Heart right ventricle (tissue), 16 donors: ENCODE results near the gene NFE2. TPM values are rescaled to one million over a fixed set of nuclear protein-coding genes. Genes with fewer than 3 reads are reported as not detected.

Experiments used
- ATAC-seq, 8 donors: fragments of 200-7000 bp; cut with Tn5 transposase; one replicate each; pipeline ENCODE4 v1.9.1; 2020; ENCODE audit warnings: mild to moderate bottlenecking in 8 of 8, moderate library complexity in 8 of 8, moderate number of reproducible peaks in 1 of 8
- DNase-seq, 2 donors: peaks; one replicate each; pipeline ENCODE4 v3.0.0-alpha.2; 2020
- H3K27ac ChIP-seq, 10 donors: fragments of 200-600 bp; sonication (generic) in 2 of 10; one replicate each; pipeline versions ENCODE4 v1.5.0 to v1.8.0; 2020 to 2022; ENCODE audit warnings: mild to moderate bottlenecking in 3 of 10
- H3K27me3 ChIP-seq, 7 donors: fragments of 200-600 bp; one replicate each; pipeline ENCODE4 v1.8.0; 2021 to 2022; ENCODE audit warnings: mild to moderate bottlenecking in 2 of 7
- H3K36me3 ChIP-seq, 9 donors: fragments of 200-600 bp; sonication (generic) in 1 of 9; one replicate each; pipeline versions ENCODE4 v1.5.0 to v1.8.0; 2020 to 2022; ENCODE audit warnings: mild to moderate bottlenecking in 2 of 9
- H3K4me1 ChIP-seq, 9 donors: fragments of 200-600 bp; sonication (generic) in 1 of 9; one replicate each; pipeline versions ENCODE4 v1.5.0 to v1.8.0; 2020 to 2022; ENCODE audit warnings: mild to moderate bottlenecking in 4 of 9
- H3K4me3 ChIP-seq, 10 donors: fragments of 200-600 bp; sonication (generic) in 2 of 10; one replicate each; pipeline versions ENCODE4 v1.5.0 to v1.8.0; 2020 to 2022; ENCODE audit warnings: mild to moderate bottlenecking in 7 of 10, moderate library complexity in 2 of 10
- H3K9me3 ChIP-seq, 11 donors: fragments of 200-600 bp in 10 of 11; sonication (generic) in 2 of 11; one replicate each; pipeline versions ENCODE4 v1.5.0 to v1.8.0; 2013 to 2022; ENCODE audit warnings: mild to moderate bottlenecking in 2 of 11, control low read depth in 1 of 11, moderate library complexity in 1 of 11
- CTCF ChIP-seq, 9 donors: fragments of 200-600 bp; sonication (generic) in 2 of 9; IDR thresholded peaks; one replicate each; pipeline versions ENCODE4 v1.5.0 to v1.8.0; 2021 to 2022; ENCODE audit warnings: antibody characterized with exemption in 9 of 9, mild to moderate bottlenecking in 5 of 9, moderate library complexity in 1 of 9
- WGBS, 2 donors: extraction: QIAGEN DNeasy Blood & Tissue Kit; methylation state at CpG; one replicate each; pipeline ENCODE4 v1.1.7; 2013; ENCODE audit warnings: inconsistent platforms in 1 of 2; 5-methylcytosine and 5-hydroxymethylcytosine counted together
- intact Hi-C, 10 donors: fragments of 100-400 bp; cut with DNase I; formaldehyde crosslinking; loops; one replicate each; pipeline versions ENCODE4 v1.11.1 to v1.14.2; 2022
- polyA plus RNA-seq, 2 donors: library from polyadenylated mRNA; stranded (reverse); fragments of 200-250 nt; gene quantifications; one replicate each; pipeline ENCODE4 v1.2.3, GENCODE V29; 2013
- total RNA-seq, 10 donors: library from RNA; stranded (reverse); fragmentation: NEBNext Ultra II Directional in 3 of 10; extraction: Animal tissue kit (Norgen Biotek cat#: 25700) in 3 of 10; gene quantifications; one replicate each; pipeline versions ENCODE4 v1.2.1 to v1.2.4, GENCODE V29; 2021 to 2023
- donor health status: Arrhythmogenic right ventricular cardiomyopathy.
- donor health status: ischemic (EF 13 %, LVEDD 7.1; RV severe dilation, severe dysfunction).
- donor health status: healthy with polysubstance abuse.
- donor health status: DM: no; HTN: yes; CAD: no.
- donor health status: DM: no; HTN: no; CAD: no.
- donor health status: ischemic (EF 25% LVEDD 6.9; RV normal size, moderate dysfunction).
- donor health status: ischemic (EF 25% LVEDD 5.7; RV mildly dilated, moderate dysfunction).
- donor health status: healthy.
- donor health status: DM: yes; HTN: yes; CAD: no.
- donor health status: Ischemic cardiomyopathy.
- donor health status: ischemic (EF 35%, LVEDD 5.7; RV mildly dilated, moderate dysfunction).
- donor health status: nonischemic (EF 11% LVEDD 7.7; RV severe dilation, severe dysfunction).
- donor health status: DM: yes; HTN: yes; CAD: no.
- donor health status: PGD.
- donor health status: ischemic (EF 29% LVEDD 5.4; RV normal size, mild dysfunction).
- donor health status: nonischemic (EF 23%, LVEDD 6.1; RV moderate dilation, normal function).

NFE2 gene
- total and polyA plus RNA-seq, 12 donors, result 0.17 to 1.4 (median 0.50) TPM; not detected in 2

GRCh38 chr12:54265364-54265812, 35.4 kb downstream of the NFE2 start:
- peaks cover 0 to 28% (median 23%) of the 10 kb centered on the region in 9 donors for H3K4me1 ChIP-seq
- no peak for ATAC-seq
- no peak for TF ChIP-seq CTCF (IDR thresholded peaks at IDR 0.05)
- H3K9me3 ChIP-seq, result no peaks in the 10 kb centered on the region
- 91 to 95% methylated on average over 4 of the region's 4 CpGs for WGBS, 2 donors
- no peaks in the 10 kb centered on the region for H3K27me3 ChIP-seq
- H3K27ac ChIP-seq, result no peak overlapping the region
- no peak overlapping the region for H3K4me3 ChIP-seq
- DNase-seq, result no peak
- peaks cover 0 to 5% (median 0%) of the 10 kb centered on the region in 9 donors for H3K36me3 ChIP-seq
- intact Hi-C loops, result no loop called here

GRCh38 chr12:54262403-54262925, 38.4 kb downstream of the NFE2 start:
- DNase-seq (no peak), ATAC-seq (no peak)
- TF ChIP-seq CTCF (IDR thresholded peaks at IDR 0.05), result no peak
- Histone ChIP-seq H3K9me3 (no peaks in the 10 kb centered on the region), H3K36me3 (peaks cover 0 to 4% (median 0%) of the 10 kb centered on the region in 9 donors), H3K4me3 (no peak overlapping the region), H3K27me3 (no peaks in the 10 kb centered on the region), H3K4me1 (peaks cover 7 to 57% (median 47%) of the 10 kb centered on the region in 9 donors), H3K27ac (peak overlapping the region in 8 of 10 donors; percentile 15 to 93 (median 42))
- intact Hi-C loops, result no loop called here
- WGBS, 2 donors, result 28 to 31% methylated on average over 4 of the region's 4 CpGs

- intact Hi-C loops, result loop anchor here in 1 of 10 donors (2.0 kb wide), 1 partner anchor 17 kb away; no protein-coding TSS in a partner anchor
- peak overlapping the region in 8 of 10 donors; percentile 15 to 93 (median 42) for H3K27ac ChIP-seq
- ATAC-seq, result no peak
- 34 to 37% methylated on average over 5 of the region's 5 CpGs for WGBS, 2 donors
- H3K4me3 ChIP-seq, result no peak overlapping the region
- TF ChIP-seq CTCF (IDR thresholded peaks at IDR 0.05), result no peak
- no peak for DNase-seq
- peaks cover 7 to 59% (median 47%) of the 10 kb centered on the region in 9 donors for H3K4me1 ChIP-seq
- H3K36me3 ChIP-seq, result peaks cover 0 to 9% (median 2%) of the 10 kb centered on the region in 9 donors
- no peaks in the 10 kb centered on the region for H3K27me3 ChIP-seq
- no peaks in the 10 kb centered on the region for H3K9me3 ChIP-seq
Measured at GRCh38 chr12:54261815-54262402, 38.9 kb downstream of the NFE2 start.

- intact Hi-C loops, result loop anchor here in 5 of 10 donors (1.0 to 10.0 kb wide), 4 partner anchors 17 to 105 kb away; partner anchors contain the start of genes GPR84 (in 5 of the 5), CBX5 (in 1 of the 5) and HNRNPA1 (in 1 of the 5)
- ATAC-seq (peak; percentile 89 to 97 (median 95)), DNase-seq (peak; percentile 60 to 82)
- Histone ChIP-seq H3K36me3 (peaks cover 0 to 34% (median 8%) of the 10 kb centered on the region in 9 donors), H3K4me3 (peak overlapping the region; percentile 19 to 65 (median 51)), H3K27ac (peak overlapping the region; percentile 66 to 93 (median 80)), H3K27me3 (no peaks in the 10 kb centered on the region), H3K9me3 (no peaks in the 10 kb centered on the region), H3K4me1 (peaks cover 7 to 61% (median 47%) of the 10 kb centered on the region in 9 donors)
- WGBS, 2 donors, result 6% methylated on average over 11 of the region's 11 CpGs
- no peak for TF ChIP-seq CTCF (IDR thresholded peaks at IDR 0.05)
Measured at GRCh38 chr12:54259194-54260011, 41.4 kb downstream of the NFE2 start.
